Measurements from ENCODE around the gene NEDD9.

NEDD9 gene

DNA sequence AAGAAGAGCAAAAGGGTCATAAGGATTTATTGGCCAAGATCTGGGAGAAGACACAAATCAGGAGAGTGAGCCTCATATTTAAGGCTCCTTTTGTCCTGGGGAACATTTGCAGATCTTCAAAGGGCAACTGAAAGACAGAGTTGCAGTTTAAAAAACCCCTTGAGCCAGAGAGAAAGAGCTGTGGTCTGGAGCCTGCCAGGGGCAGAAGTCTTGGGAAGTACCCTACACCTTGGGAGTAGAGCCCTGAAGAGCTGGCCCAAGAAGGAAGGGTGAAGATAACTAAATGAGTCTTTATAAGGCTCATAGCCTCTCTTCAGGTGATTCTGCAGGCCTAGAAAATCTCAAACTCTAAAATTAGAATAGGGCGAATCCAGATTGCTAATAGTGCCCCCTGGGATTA, 81.0 kb downstream of the NEDD9 start:
- H3K27ac ChIP-seq = no peak overlapping the region
- no peak for TF ChIP-seq ZFX (IDR thresholded peaks at IDR 0.05; ENCODE audit: borderline replicate concordance)
- TF ChIP-seq, protein P1, sequence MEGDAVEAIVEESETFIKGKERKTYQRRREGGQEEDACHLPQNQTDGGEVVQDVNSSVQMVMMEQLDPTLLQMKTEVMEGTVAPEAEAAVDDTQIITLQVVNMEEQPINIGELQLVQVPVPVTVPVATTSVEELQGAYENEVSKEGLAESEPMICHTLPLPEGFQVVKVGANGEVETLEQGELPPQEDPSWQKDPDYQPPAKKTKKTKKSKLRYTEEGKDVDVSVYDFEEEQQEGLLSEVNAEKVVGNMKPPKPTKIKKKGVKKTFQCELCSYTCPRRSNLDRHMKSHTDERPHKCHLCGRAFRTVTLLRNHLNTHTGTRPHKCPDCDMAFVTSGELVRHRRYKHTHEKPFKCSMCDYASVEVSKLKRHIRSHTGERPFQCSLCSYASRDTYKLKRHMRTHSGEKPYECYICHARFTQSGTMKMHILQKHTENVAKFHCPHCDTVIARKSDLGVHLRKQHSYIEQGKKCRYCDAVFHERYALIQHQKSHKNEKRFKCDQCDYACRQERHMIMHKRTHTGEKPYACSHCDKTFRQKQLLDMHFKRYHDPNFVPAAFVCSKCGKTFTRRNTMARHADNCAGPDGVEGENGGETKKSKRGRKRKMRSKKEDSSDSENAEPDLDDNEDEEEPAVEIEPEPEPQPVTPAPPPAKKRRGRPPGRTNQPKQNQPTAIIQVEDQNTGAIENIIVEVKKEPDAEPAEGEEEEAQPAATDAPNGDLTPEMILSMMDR (IDR thresholded peaks at IDR 0.05) = no peak

GRCh38 chr6:11149551-11149950, 82.9 kb downstream of the NEDD9 start:
- TF ChIP-seq, protein P1 (IDR thresholded peaks at IDR 0.05) = no peak
- no peak for TF ChIP-seq ZFX (IDR thresholded peaks at IDR 0.05; ENCODE audit: borderline replicate concordance)
- no peak overlapping the region for H3K27ac ChIP-seq

DNA sequence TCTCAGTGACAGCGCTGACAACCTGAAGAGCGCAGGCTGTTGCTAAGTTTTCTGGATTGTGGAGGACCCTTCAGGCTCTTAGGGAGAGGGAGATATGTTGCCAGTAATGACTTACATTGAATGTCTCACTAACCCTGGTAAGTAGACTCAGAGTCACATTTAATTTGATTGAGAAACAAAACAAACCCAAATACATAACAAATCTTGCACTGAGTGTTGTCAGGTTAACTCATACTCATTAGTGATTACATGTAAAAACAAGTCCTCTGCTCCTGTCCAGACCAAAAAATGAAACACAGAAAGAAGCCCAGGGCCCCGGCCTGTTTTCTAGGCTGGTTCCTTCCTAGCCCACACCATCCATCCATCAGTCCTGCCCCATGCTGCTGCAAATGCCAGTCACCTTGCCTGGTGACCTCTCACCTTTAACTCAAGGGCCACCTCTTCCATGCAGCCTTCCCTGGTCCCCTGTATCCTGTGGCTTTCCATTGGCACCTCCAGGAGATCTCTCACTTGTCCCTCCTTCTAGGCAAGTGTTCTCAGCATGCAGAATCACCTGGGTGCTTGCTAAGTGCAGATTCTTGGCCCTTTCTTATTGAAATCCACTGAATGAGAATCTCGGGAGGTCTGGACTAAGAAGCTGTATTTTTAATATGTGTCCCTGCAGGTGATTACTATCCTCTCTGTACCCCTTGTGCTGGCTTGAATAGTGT, 86.2 kb downstream of the NEDD9 start:
- no peak for TF ChIP-seq ZFX (IDR thresholded peaks at IDR 0.05; ENCODE audit: borderline replicate concordance)
- TF ChIP-seq, protein P1 (IDR thresholded peaks at IDR 0.05) = no peak
- no peak overlapping the region for H3K27ac ChIP-seq

DNA sequence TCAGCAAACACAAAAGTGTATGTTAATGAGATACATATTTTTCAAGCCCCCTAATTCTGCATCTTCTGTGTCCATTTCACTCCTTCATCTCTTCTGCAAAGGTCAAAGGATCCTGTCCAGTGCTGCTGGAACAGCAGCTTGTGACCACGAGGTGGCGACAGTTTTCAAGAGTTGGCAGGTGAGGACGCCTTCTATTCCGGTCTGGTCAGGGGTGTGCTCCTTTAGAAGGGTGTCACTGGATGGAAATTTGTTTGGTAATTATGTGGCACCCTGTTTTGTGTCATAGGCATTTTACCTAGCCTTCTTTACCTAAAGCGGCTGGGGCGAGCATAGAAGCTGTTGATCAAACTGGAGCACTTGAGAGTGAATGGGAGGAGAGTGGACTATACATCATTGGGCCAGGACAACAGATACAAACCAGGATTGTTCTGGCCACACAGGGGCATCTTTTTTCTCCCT, 88.0 kb downstream of the NEDD9 start:
- no peak overlapping the region for H3K27ac ChIP-seq
- no peak for TF ChIP-seq ZFX (IDR thresholded peaks at IDR 0.05; ENCODE audit: borderline replicate concordance)
- TF ChIP-seq, protein P1 (IDR thresholded peaks at IDR 0.05) = peak; percentile 87

- TF ChIP-seq ZFX (IDR thresholded peaks at IDR 0.05; ENCODE audit: borderline replicate concordance) = no peak
- TF ChIP-seq, protein P1 (IDR thresholded peaks at IDR 0.05) = no peak
- no peak overlapping the region for H3K27ac ChIP-seq
These were observed 88.8 kb downstream of the NEDD9 start for GRCh38 chr6:11143394-11144371.

DNA sequence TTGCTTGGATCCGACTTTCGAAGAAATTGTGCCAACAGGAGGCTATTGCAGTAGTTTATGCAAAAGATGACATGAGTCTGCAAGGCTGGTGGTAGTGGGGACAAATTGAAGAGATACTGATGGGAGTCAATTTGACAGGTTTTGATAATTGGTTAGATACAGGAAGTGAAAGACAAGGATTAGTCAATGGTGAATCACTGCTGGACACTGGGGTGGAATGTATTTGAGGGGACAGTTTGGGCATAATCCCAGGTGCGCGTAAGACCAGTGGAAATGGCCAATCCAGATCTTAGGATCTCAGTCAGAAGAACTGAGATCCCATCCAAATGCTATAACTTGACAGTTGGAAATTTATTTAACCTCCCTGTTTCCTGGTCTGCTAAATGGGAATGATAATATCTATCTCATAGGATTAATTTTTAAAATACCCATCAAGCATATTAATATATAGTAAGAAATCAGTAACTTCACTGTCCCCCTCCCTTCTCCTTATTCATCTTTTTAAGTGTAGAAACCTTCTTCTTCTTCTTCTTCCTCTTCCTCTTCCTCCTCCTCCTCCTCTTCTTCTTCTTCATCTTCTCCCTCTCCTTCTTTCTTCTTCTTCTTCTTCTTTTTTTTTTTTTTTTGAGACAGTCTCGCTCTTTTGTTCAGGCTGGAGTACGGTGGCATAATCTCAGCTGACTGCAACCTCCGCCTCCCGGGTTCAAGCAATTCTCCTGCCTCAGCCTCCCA, 90.0 kb downstream of the NEDD9 start:
- H3K27ac ChIP-seq = no peak overlapping the region
- no peak for TF ChIP-seq ZFX (IDR thresholded peaks at IDR 0.05; ENCODE audit: borderline replicate concordance)
- TF ChIP-seq, protein P1 (IDR thresholded peaks at IDR 0.05) = no peak
